HCT116 (cell line): ENCODE results near the gene ASGR1. TPM values are rescaled to one million over a fixed set of nuclear protein-coding genes. Genes with fewer than 3 reads are reported as not detected.

ENCODE experiments used
- ATAC-seq: fragments of 200-7000 bp; cut with Tn5 transposase; 2 replicates; pipeline ENCODE4 v1.9.1; 2020; ENCODE audit warnings: mild to moderate bottlenecking, moderate library complexity
- BruUV-seq: library from RNA; stranded (reverse); fragments of 400-500 nt; replicated peaks from 2 replicates; lab custom pipeline; 2021; lab: Mats Ljungman, UMichigan
- CTCF ChIA-PET: fragments of 300-600 bp; sonication (Branson Sonifier 250); formaldehyde crosslinking; loops from one replicate; lab custom pipeline; 2021; ENCODE audit warnings: antibody characterized with exemption; lab: Charles Lee
- POLR2A ChIA-PET: fragments of 300-600, 350-600 bp; sonication (Branson Sonifier 250); formaldehyde crosslinking; loops from one replicate; lab custom pipeline; 2021; ENCODE audit warnings: antibody characterized with exemption; lab: Charles Lee
- RAD21 ChIA-PET, 2 experiments: fragments of 300-600 bp; sonication (Branson Sonifier 250); formaldehyde crosslinking; loops; one replicate each; lab custom pipeline; 2023; ENCODE audit warnings: low total read pairs in 2 of 2; ENCODE audit not compliant: uncharacterized antibody in 2 of 2, unreplicated experiment in 2 of 2, low non-redundant PET in 1 of 2; lab: Charles Lee
- DNase-seq: peaks from one replicate; pipeline ENCODE4 v3.0.0-alpha.2; 2010; ENCODE audit warnings: low read depth, low spot score
- H2AFZ ChIP-seq: fragments of 200-600 bp; shearing (Covaris generic), sonication (generic); 2 replicates; pipeline ENCODE4 v1.6.1; 2017; ENCODE audit warnings: low read depth, mixed run types, mixed read lengths, antibody characterized with exemption, low read length; ENCODE audit not compliant: poor library complexity, severe bottlenecking
- H3K27ac ChIP-seq: 2 replicates; pipeline ENCODE4 v1.5.1; 2012; ENCODE audit warnings: low read depth, low read length
- H3K27me3 ChIP-seq: fragments of 200-600 bp; sonication (generic); 2 replicates; pipeline ENCODE4 v1.6.1; 2016; ENCODE audit warnings: mixed run types, low read length, mixed read lengths; ENCODE audit not compliant: insufficient read depth
- H3K36me3 ChIP-seq, 2 experiments: fragments of 200-500 bp in 1 of 2; fragments of 200-600 bp in 1 of 2; sonication (Bioruptor generic) in 1 of 2; sonication (generic) in 1 of 2; 2 replicates each; pipeline versions ENCODE4 v1.5.1 to v1.6.1; 2014 to 2016; ENCODE audit warnings: low read length in 2 of 2, inconsistent platforms in 1 of 2, mixed read lengths in 1 of 2, mixed run types in 1 of 2; ENCODE audit not compliant: insufficient read depth in 2 of 2, control insufficient read depth in 1 of 2
- H3K4me1 ChIP-seq, 2 experiments: fragments of 200-600 bp in 1 of 2; sonication (generic) in 1 of 2; 2 replicates each; pipeline versions ENCODE4 v1.5.1 to v1.6.1; 2012 to 2017; ENCODE audit warnings: low read length in 2 of 2, inconsistent platforms in 1 of 2, mild to moderate bottlenecking in 1 of 2, mixed read lengths in 1 of 2, mixed run types in 1 of 2, moderate library complexity in 1 of 2; ENCODE audit not compliant: insufficient read depth in 2 of 2, control insufficient read depth in 1 of 2
- H3K4me2 ChIP-seq: fragments of 200-600 bp; sonication (generic); 2 replicates; pipeline ENCODE4 v1.6.1; 2017; ENCODE audit warnings: mixed run types, low read length, mixed read lengths
- H3K4me3 ChIP-seq, 2 experiments: fragments of 200-600 bp in 1 of 2; sonication (generic) in 1 of 2; replicated peaks in 1 of 2; 2 replicates each; pipeline ENCODE4 v1.5.1; 2011 to 2016; ENCODE audit warnings: low read length in 2 of 2, control low read depth in 1 of 2, low read depth in 1 of 2, mild to moderate bottlenecking in 1 of 2, mixed read lengths in 1 of 2, mixed run types in 1 of 2
- H3K79me2 ChIP-seq: fragments of 200-600 bp; sonication (generic); 2 replicates; pipeline ENCODE4 v1.6.1; 2017; ENCODE audit warnings: mild to moderate bottlenecking, mixed run types, low read length, moderate library complexity, mixed read lengths; ENCODE audit not compliant: insufficient read depth
- H3K9ac ChIP-seq: fragments of 200-600 bp; sonication (generic); 2 replicates; pipeline ENCODE4 v1.6.1; 2016; ENCODE audit warnings: low read length, mixed read lengths
- H3K9me2 ChIP-seq: fragments of 200-600 bp; sonication (generic), shearing (Covaris generic); 2 replicates; pipeline ENCODE4 v1.6.1; 2017; ENCODE audit warnings: mixed run types, mild to moderate bottlenecking, moderate library complexity; ENCODE audit not compliant: insufficient read depth
- H3K9me3 ChIP-seq, 2 experiments: fragments of 200-500 bp in 1 of 2; fragments of 200-600 bp in 1 of 2; sonication (Bioruptor generic) in 1 of 2; sonication (generic) in 1 of 2; 2 replicates each; pipeline ENCODE4 v1.6.1; 2014 to 2017; ENCODE audit warnings: low read length in 2 of 2, mixed read lengths in 2 of 2, inconsistent platforms in 1 of 2, low read depth in 1 of 2, mild to moderate bottlenecking in 1 of 2, mixed run types in 1 of 2, moderate library complexity in 1 of 2; ENCODE audit not compliant: control insufficient read depth in 1 of 2, insufficient read depth in 1 of 2
- H4K20me1 ChIP-seq: fragments of 200-600 bp; sonication (generic), shearing (Covaris generic); 2 replicates; pipeline ENCODE4 v1.6.1; 2017; ENCODE audit warnings: mixed run types, mild to moderate bottlenecking, moderate library complexity; ENCODE audit not compliant: insufficient read depth
- ATF3 ChIP-seq: IDR thresholded peaks from 2 replicates; pipeline ENCODE4 v1.6.1; 2012
- CTCF ChIP-seq, 3 experiments: fragments of 200-600 bp in 1 of 3; sonication (generic) in 1 of 3; IDR thresholded peaks in 2 of 3; conservative IDR thresholded peaks in 1 of 3; 2 replicates each; pipeline ENCODE4 v1.5.1; 2012 to 2017; ENCODE audit warnings: low read depth in 2 of 3, low read length in 2 of 3, antibody characterized with exemption in 1 of 3, borderline replicate concordance in 1 of 3, control low read depth in 1 of 3, mild to moderate bottlenecking in 1 of 3, mixed read lengths in 1 of 3, mixed run types in 1 of 3, moderate library complexity in 1 of 3; ENCODE audit not compliant: insufficient read depth in 1 of 3
- EZH2 ChIP-seq: fragments of 200-600 bp; sonication (generic); IDR thresholded peaks from 2 replicates; pipeline ENCODE4 v1.6.1; 2017; ENCODE audit warnings: antibody characterized with exemption, mixed run types
- JUND ChIP-seq: IDR thresholded peaks from 2 replicates; pipeline ENCODE4 v1.6.1; 2012
- MAX ChIP-seq: IDR thresholded peaks from 2 replicates; pipeline ENCODE4 v1.6.1; 2012
- POLR2A ChIP-seq: IDR thresholded peaks from 2 replicates; pipeline ENCODE4 v1.7.0; 2011; ENCODE audit warnings: borderline replicate concordance; ENCODE audit not compliant: insufficient read depth, insufficient read length; ENCODE audit errors: extremely low read depth
- RAD21 ChIP-seq: IDR thresholded peaks from 2 replicates; pipeline ENCODE4 v1.6.1; 2012; ENCODE audit warnings: low read depth, mild to moderate bottlenecking
- SIN3A ChIP-seq: IDR thresholded peaks from 2 replicates; pipeline ENCODE4 v1.6.1; 2012; ENCODE audit warnings: low read depth
- intact Hi-C: fragments of 100-400 bp; cut with micrococcal nuclease; formaldehyde crosslinking; loops from 2 replicates; pipeline ENCODE4 v1.10.0; 2022
- total RNA-seq: library from RNA; stranded (reverse); gene quantifications from one replicate; pipeline ENCODE4 v1.2.1, GENCODE V29; 2021; ENCODE audit not compliant: unreplicated experiment

Gene ASGR1
- total RNA-seq, 1 experiment from 2014 or later = 1.2 TPM

- ChIA-PET CTCF (interaction anchor here (0.9 to 4.7 kb wide), 5 partner anchors 11 to 90 kb away, joined by 3 to 62 read pairs (median 4); no protein-coding TSS in a partner anchor), RAD21 (interaction anchor here (1.1 to 1.8 kb wide), 3 partner anchors 85 to 92 kb away, joined by 5 to 8 read pairs (median 6); no protein-coding TSS in a partner anchor), POLR2A (interaction anchor here (0.8 to 2.5 kb wide), 2 partner anchors 86 to 91 kb away, joined by 3 to 9 read pairs; no protein-coding TSS in a partner anchor)
- H3K4me1 ChIP-seq = peaks cover 13 to 24% of the 10 kb centered on the region in 2 experiments
- H3K4me3 ChIP-seq = no peak overlapping the region
- DNase-seq = no peak
- intact Hi-C loops = no loop called here
- H3K36me3 ChIP-seq = no peaks in the 10 kb centered on the region
- TF ChIP-seq JUND (no peak), SIN3A (no peak), EZH2 (no peak)
- no peaks in the 10 kb centered on the region for H3K9me3 ChIP-seq
- H3K9ac ChIP-seq = no peak overlapping the region
- H3K27ac ChIP-seq = no peak overlapping the region
- H3K27me3 ChIP-seq = no peaks in the 10 kb centered on the region
- H3K9me2 ChIP-seq = no peaks in the 10 kb centered on the region
- H3K79me2 ChIP-seq = no peaks in the 10 kb centered on the region
- no peak for ATAC-seq
- H3K4me2 ChIP-seq = peak overlapping the region; percentile 13; the same call in 1 of the 2 replicates
- no peaks in the 10 kb centered on the region for H4K20me1 ChIP-seq
- BruUV-seq = no TSS peak
- no peak overlapping the region for H2AFZ ChIP-seq
Observed at GRCh38 chr17:7137171-7137943, 41.8 kb downstream of the ASGR1 start.

- RAD21 ChIA-PET = interaction anchor here (1.1 to 1.8 kb wide), 4 partner anchors 84 to 91 kb away, joined by 3 to 8 read pairs (median 6); no protein-coding TSS in a partner anchor
- peak; percentile 91 to 99 (median 93) for TF ChIP-seq CTCF (IDR thresholded peaks at IDR 0.05 in 2 of 3, conservative IDR thresholded peaks at IDR 0.05 in 1 of 3; ENCODE audit: borderline replicate concordance in 1 of 3, insufficient read depth in 1 of 3, low read depth in 2 of 3, low read length in 2 of 3)
- TF ChIP-seq POLR2A = no peak
- TF ChIP-seq MAX = no peak
- peak; percentile 94 for TF ChIP-seq RAD21
- no peak for TF ChIP-seq ATF3
- ATAC-seq (peak; percentile 57), DNase-seq (peak; percentile 57)
- Histone ChIP-seq H3K27ac (no peak overlapping the region), H3K4me2 (peak overlapping the region; percentile 85), H3K36me3 (no peaks in the 10 kb centered on the region), H4K20me1 (no peaks in the 10 kb centered on the region), H2AFZ (peak overlapping the region; percentile 96), H3K4me3 (peak overlapping the region; percentile 33 to 52), H3K9me3 (no peaks in the 10 kb centered on the region), H3K4me1 (peaks cover 5 to 14% of the 10 kb centered on the region in 2 experiments), H3K9ac (peak overlapping the region; percentile 26; the same call in 1 of the 2 replicates), H3K9me2 (no peaks in the 10 kb centered on the region), H3K79me2 (no peaks in the 10 kb centered on the region), H3K27me3 (no peaks in the 10 kb centered on the region)
- no TSS peak for BruUV-seq
- POLR2A ChIA-PET = interaction anchor here (0.8 to 2.5 kb wide), 3 partner anchors 76 to 90 kb away, joined by 3 to 9 read pairs (median 3); no protein-coding TSS in a partner anchor
- intact Hi-C loops = loop anchor here (1.0 kb wide), 2 partner anchors 84 to 90 kb away; no protein-coding TSS in a partner anchor
- CTCF ChIA-PET = interaction anchor here (0.8 to 4.7 kb wide), 6 partner anchors 12 to 89 kb away, joined by 3 to 62 read pairs (median 4); no protein-coding TSS in a partner anchor
Observed at GRCh38 chr17:7136266-7136877, 42.8 kb downstream of the ASGR1 start.
